ENCODE results near the gene FAM181A. TPM values are rescaled to one million over a fixed set of nuclear protein-coding genes. Genes with fewer than 3 reads are reported as not detected.

The FAM181A gene
- total and polyA plus RNA-seq, 2 experiments from 2014 or later: not detected

- TF ChIP-seq, protein P1, sequence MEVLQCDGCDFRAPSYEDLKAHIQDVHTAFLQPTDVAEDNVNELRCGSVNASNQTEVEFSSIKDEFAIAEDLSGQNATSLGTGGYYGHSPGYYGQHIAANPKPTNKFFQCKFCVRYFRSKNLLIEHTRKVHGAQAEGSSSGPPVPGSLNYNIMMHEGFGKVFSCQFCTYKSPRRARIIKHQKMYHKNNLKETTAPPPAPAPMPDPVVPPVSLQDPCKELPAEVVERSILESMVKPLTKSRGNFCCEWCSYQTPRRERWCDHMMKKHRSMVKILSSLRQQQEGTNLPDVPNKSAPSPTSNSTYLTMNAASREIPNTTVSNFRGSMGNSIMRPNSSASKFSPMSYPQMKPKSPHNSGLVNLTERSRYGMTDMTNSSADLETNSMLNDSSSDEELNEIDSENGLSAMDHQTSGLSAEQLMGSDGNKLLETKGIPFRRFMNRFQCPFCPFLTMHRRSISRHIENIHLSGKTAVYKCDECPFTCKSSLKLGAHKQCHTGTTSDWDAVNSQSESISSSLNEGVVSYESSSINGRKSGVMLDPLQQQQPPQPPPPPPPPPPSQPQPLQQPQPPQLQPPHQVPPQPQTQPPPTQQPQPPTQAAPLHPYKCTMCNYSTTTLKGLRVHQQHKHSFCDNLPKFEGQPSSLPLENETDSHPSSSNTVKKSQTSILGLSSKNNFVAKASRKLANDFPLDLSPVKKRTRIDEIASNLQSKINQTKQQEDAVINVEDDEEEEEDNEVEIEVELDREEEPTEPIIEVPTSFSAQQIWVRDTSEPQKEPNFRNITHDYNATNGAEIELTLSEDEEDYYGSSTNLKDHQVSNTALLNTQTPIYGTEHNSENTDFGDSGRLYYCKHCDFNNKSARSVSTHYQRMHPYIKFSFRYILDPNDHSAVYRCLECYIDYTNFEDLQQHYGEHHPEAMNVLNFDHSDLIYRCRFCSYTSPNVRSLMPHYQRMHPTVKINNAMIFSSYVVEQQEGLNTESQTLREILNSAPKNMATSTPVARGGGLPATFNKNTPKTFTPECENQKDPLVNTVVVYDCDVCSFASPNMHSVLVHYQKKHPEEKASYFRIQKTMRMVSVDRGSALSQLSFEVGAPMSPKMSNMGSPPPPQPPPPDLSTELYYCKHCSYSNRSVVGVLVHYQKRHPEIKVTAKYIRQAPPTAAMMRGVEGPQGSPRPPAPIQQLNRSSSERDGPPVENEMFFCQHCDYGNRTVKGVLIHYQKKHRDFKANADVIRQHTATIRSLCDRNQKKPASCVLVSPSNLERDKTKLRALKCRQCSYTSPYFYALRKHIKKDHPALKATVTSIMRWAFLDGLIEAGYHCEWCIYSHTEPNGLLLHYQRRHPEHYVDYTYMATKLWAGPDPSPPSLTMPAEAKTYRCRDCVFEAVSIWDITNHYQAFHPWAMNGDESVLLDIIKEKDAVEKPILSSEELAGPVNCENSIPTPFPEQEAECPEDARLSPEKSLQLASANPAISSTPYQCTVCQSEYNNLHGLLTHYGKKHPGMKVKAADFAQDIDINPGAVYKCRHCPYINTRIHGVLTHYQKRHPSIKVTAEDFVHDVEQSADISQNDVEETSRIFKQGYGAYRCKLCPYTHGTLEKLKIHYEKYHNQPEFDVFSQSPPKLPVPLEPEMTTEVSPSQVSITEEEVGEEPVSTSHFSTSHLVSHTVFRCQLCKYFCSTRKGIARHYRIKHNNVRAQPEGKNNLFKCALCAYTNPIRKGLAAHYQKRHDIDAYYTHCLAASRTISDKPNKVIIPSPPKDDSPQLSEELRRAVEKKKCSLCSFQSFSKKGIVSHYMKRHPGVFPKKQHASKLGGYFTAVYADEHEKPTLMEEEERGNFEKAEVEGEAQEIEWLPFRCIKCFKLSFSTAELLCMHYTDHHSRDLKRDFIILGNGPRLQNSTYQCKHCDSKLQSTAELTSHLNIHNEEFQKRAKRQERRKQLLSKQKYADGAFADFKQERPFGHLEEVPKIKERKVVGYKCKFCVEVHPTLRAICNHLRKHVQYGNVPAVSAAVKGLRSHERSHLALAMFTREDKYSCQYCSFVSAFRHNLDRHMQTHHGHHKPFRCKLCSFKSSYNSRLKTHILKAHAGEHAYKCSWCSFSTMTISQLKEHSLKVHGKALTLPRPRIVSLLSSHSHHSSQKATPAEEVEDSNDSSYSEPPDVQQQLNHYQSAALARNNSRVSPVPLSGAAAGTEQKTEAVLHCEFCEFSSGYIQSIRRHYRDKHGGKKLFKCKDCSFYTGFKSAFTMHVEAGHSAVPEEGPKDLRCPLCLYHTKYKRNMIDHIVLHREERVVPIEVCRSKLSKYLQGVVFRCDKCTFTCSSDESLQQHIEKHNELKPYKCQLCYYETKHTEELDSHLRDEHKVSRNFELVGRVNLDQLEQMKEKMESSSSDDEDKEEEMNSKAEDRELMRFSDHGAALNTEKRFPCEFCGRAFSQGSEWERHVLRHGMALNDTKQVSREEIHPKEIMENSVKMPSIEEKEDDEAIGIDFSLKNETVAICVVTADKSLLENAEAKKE (CRISPR knock-in tag; IDR thresholded peaks at IDR 0.05): no peak
- TF ChIP-seq REST (IDR thresholded peaks at IDR 0.05; ENCODE audit: unreplicated experiment): no peak
- TF ChIP-seq NANOG (IDR thresholded peaks at IDR 0.05; ENCODE audit: borderline replicate concordance): no peak
Observed at GRCh38 chr14:93884950-93885349, 42.2 kb upstream of the FAM181A start (continued).

DNA sequence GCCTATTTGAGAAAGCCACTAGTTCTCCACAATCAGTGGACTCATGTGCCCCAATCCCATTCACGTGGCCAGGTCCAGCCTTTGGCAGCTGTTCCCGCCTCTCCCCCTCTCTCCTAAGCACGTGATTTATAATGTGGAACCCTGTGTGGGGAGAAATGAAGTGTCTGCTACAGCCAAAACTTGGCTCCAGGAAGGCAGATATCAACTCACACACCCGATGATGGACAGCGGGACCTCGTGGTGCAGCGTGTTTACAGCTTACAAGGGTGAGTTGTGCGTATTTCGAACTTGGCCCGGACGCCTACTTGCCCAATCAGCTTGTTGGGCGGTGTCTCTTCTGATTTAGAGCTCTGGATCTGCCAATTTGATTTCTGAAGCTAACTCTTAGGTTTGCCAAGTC lies 38.1 kb upstream of the FAM181A start:
- Mint-ChIP-seq H3K27ac (no peak overlapping the region), H3K36me3 (ENCODE audit: low read depth) (no peaks in the 10 kb centered on the region), H3K4me1 (peaks cover 23% of the 10 kb centered on the region)
- no peak for TF ChIP-seq EZH2phosphoT487 (IDR thresholded peaks at IDR 0.05; ENCODE audit: unreplicated experiment)
- no peak for TF ChIP-seq CREB1 (CRISPR knock-in tag; IDR thresholded peaks at IDR 0.05; ENCODE audit: low read depth)
- no peak for TF ChIP-seq JUNB (IDR thresholded peaks at IDR 0.05; ENCODE audit: unreplicated experiment)
- TF ChIP-seq EZH2 (IDR thresholded peaks at IDR 0.05; ENCODE audit: low read depth, unreplicated experiment): no peak
- no peak for TF ChIP-seq POLR2AphosphoS5 (IDR thresholded peaks at IDR 0.05; ENCODE audit: low read depth)
- TF ChIP-seq REST (IDR thresholded peaks at IDR 0.05; ENCODE audit: unreplicated experiment): no peak
- TF ChIP-seq CTCF (conservative IDR thresholded peaks at IDR 0.05; ENCODE audit: low read depth in 2 of 2): no peak

More for the DNA sequence above, 38.1 kb upstream of the FAM181A start:
- no peaks in the 10 kb centered on the region for H3K79me2 ChIP-seq (replicated peaks; ENCODE audit: insufficient read depth)
- H3K4me2 ChIP-seq: no peak overlapping the region
- no peaks in the 10 kb centered on the region for H3K9me2 ChIP-seq (ENCODE audit: insufficient read depth)
- no peaks in the 10 kb centered on the region for H4K20me1 ChIP-seq (replicated peaks; ENCODE audit: insufficient read depth)
- no peaks in the 10 kb centered on the region; the same call in 1 of the 2 replicates for H3K36me3 ChIP-seq (ENCODE audit: insufficient read depth)
- H3K4me1 ChIP-seq (ENCODE audit: insufficient read depth): peaks cover 12% of the 10 kb centered on the region
- DNase-seq (ENCODE audit: low spot score) (no peak), ATAC-seq (no peak)
- Mint-ChIP-seq H3K4me3 (no peak overlapping the region), H3K27me3 (ENCODE audit: insufficient read depth, low read depth, poor library complexity) (peaks cover 3% of the 10 kb centered on the region), H3K9me3 (peaks cover 6% of the 10 kb centered on the region; the same call in 1 of the 3 replicates)
- no peak overlapping the region for H2AFZ ChIP-seq
- H3F3A ChIP-seq (replicated peaks; ENCODE audit: low read depth): no peaks in the 10 kb centered on the region
- no peaks in the 10 kb centered on the region for H3K27me3 ChIP-seq (ENCODE audit: insufficient read depth)
- no peak overlapping the region for H3K4me3 ChIP-seq
- no peak overlapping the region for H3K27ac ChIP-seq (ENCODE audit: low read depth)
